KMS-11 (cell line): ENCODE measurements around the gene METTL23.
"Not testable (repeated sequence)": the region's sequence is repeated elsewhere in the genome, so short reads cannot be mapped to it uniquely, and the experiment has no call there.

Source experiments
- H2AFZ ChIP-seq: fragments of 200-600 bp; sonication (generic); 2 replicates; pipeline ENCODE4 v1.6.1; 2016; ENCODE audit warnings: antibody characterized with exemption, mixed run types, low read depth
- H3K27ac ChIP-seq: fragments of 200-600 bp; sonication (generic); 2 replicates; pipeline ENCODE4 v1.6.1; 2016; ENCODE audit warnings: mild to moderate bottlenecking, mixed run types
- H3K27me3 ChIP-seq: fragments of 200-600 bp; sonication (generic); 2 replicates; pipeline ENCODE4 v1.6.1; 2017; ENCODE audit warnings: mild to moderate bottlenecking, low read depth, mixed run types, moderate library complexity; ENCODE audit not compliant: insufficient read depth
- H3K36me3 ChIP-seq: fragments of 200-600 bp; sonication (generic); 2 replicates; pipeline ENCODE4 v1.6.1; 2017; ENCODE audit warnings: mild to moderate bottlenecking, mixed run types; ENCODE audit not compliant: insufficient read depth
- H3K4me1 ChIP-seq: fragments of 200-600 bp; sonication (generic); 2 replicates; pipeline ENCODE4 v1.6.1; 2016; ENCODE audit warnings: mild to moderate bottlenecking, low read depth, mixed run types; ENCODE audit not compliant: poor library complexity, severe bottlenecking
- H3K4me2 ChIP-seq: fragments of 200-600 bp; sonication (generic); 2 replicates; pipeline ENCODE4 v1.7.0; 2016; ENCODE audit warnings: mild to moderate bottlenecking, mixed run types
- H3K4me3 ChIP-seq: fragments of 200-600 bp; sonication (generic); IDR thresholded peaks from 2 replicates; pipeline ENCODE4 v1.6.1; 2017; ENCODE audit warnings: low read depth, low read length, mixed read lengths; ENCODE audit not compliant: insufficient read depth
- H3K79me2 ChIP-seq: fragments of 200-600 bp; sonication (generic); 2 replicates; pipeline ENCODE4 v1.6.1; 2016; ENCODE audit warnings: low read depth, mixed run types; ENCODE audit not compliant: insufficient read depth
- H3K9ac ChIP-seq: fragments of 200-600 bp; sonication (generic); 2 replicates; pipeline ENCODE4 v1.6.1; 2016; ENCODE audit warnings: mild to moderate bottlenecking, mixed run types
- H4K20me1 ChIP-seq: fragments of 200-600 bp; sonication (generic); 2 replicates; pipeline ENCODE4 v1.6.1; 2016; ENCODE audit warnings: mild to moderate bottlenecking, mixed run types; ENCODE audit not compliant: insufficient read depth
- TF ChIP-seq, protein P1 (sequence below): fragments of 200-600 bp; sonication (generic); conservative IDR thresholded peaks from 2 replicates; pipeline ENCODE4 v1.6.1; 2017; ENCODE audit warnings: low read depth, mild to moderate bottlenecking, antibody characterized with exemption, low read length, moderate library complexity, mixed read lengths

Gene METTL23

DNA sequence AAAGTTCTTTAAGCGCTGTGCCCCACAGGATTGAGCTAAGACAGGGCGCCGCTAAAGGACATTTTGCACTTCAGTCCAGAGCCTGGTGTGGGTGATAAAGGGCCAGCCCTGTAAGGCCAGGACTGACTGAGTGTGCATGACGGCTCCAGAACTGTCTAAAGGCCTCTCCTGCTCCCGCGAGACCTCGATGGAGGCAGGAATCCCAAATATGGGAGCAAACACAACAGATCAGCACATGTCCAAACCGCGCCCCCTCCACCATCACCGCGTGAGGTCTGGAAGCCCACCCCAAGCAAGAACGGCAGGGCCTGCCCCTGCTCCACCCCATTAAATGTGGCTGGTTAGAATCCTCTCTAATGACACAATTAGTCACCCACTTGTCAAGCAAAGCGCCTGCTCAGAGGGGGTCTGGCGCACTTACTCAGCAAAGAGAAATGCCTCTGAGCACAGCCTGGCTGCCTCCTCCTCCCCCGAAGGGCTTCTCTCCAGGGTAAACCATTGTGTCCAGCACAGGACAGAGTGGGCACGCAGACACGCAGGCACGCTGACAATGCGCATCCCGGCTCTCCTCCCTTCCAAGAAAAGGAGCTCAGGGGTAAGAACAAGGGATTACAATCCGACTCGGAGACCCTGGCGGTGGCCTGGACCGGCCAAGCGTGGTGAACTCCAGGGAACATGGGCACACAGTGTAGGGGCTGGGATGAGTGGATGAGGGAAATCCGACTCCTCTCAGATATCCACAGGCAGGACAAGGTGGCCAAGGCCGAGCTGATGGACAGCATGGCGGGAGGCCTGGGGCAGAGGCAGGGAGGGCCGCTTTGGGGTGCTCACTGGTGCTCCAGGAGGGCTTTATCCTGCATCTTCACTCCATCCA is 17.3 kb upstream of the METTL23 start:
- TF ChIP-seq, protein P1, sequence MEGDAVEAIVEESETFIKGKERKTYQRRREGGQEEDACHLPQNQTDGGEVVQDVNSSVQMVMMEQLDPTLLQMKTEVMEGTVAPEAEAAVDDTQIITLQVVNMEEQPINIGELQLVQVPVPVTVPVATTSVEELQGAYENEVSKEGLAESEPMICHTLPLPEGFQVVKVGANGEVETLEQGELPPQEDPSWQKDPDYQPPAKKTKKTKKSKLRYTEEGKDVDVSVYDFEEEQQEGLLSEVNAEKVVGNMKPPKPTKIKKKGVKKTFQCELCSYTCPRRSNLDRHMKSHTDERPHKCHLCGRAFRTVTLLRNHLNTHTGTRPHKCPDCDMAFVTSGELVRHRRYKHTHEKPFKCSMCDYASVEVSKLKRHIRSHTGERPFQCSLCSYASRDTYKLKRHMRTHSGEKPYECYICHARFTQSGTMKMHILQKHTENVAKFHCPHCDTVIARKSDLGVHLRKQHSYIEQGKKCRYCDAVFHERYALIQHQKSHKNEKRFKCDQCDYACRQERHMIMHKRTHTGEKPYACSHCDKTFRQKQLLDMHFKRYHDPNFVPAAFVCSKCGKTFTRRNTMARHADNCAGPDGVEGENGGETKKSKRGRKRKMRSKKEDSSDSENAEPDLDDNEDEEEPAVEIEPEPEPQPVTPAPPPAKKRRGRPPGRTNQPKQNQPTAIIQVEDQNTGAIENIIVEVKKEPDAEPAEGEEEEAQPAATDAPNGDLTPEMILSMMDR, result no peak
- Histone ChIP-seq H3K4me1 (peaks cover 3% of the 10 kb centered on the region), H3K4me3 (no peak overlapping the region), H3K27me3 (peaks cover 4% of the 10 kb centered on the region; the same call in 1 of the 2 replicates), H2AFZ (no peak overlapping the region), H3K27ac (no peak overlapping the region), H3K36me3 (no peaks in the 10 kb centered on the region), H3K79me2 (no peaks in the 10 kb centered on the region), H3K4me2 (no peak overlapping the region), H4K20me1 (no peaks in the 10 kb centered on the region), H3K9ac (no peak overlapping the region)

DNA sequence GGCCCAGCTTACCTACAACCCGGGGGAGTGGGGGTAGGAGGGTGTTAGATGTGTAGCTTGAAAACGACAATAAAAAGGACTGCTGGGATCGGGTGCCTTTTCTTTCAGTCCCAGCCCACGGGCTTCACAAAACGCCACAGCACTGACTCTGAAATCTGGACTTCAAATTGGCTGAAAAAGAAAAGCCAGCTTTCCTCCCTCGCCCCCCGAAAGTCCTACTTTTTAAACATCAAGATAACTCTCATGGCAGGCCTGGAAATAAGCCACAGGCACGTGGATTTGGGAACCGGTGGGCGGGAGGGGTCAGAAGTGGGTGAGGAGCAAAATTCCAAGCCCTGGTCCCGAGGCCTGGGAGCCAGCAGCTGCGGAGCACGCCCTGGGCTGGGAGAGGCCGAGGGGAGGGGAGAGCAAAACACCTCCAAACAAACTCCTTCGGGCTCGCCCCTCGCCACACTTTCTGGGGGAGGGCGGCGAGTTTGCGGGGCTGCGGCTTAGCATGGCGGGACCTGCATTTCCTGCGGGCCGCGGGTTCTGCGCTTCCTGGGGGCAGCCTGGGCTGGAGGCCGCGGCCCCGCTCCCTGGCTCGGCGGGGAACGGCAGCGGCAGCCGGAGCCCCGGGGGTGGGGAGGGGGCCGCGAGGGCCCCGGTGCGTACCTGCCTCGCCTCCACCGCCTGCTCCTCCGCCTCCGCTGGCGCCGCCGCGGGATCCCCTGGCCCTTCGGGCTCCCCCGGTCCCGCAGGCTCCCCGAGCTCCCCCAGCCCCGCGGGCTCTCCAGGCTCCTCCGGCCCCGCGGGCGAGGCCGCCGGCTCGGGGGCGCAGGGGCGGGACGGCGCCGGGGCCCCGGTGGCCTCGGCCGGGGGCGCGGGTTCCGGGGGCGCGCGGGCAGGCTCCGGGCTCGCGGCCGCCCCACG is 16.4 kb upstream of the METTL23 start:
- H3K4me2 ChIP-seq, result not testable (repeated sequence)

DNA sequence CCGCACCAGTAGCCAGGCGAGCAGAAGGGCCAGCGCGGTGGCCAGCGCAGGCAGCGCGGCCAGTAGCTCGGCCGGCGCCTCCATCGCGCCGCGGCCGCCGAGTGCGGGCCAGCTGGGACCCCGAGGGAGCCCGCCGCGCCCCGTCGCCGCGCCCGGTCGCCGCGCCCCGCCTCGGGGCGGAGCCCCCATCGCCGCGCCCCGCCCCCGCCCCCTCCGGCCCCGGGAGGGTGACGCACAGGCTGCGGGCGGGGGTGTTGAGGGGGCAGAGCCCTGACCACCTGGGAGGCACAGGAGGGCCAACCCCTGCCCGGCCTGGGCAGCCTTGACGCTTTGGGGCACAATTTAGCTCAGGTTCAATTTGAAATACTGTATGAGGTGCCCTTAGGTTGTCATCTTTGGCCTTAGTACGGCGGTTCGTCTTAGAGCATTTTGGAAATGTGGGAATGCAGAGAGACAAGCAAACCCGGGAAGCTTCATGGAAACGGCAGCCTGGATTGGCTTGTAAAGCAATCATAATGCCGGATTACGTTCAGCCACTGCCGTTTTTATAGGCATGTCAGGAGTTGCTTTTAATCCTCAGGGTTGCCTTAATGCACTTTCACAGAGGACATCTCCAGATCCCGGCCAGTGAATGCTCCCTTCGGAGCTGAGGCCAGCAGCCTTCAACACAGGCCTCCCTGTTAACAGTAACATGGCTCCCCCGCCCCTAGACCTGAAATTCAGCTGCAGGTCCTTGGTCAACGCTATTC is 15.6 kb upstream of the METTL23 start, which contains the start of gene MXRA7:
Gene MXRA7, minus strand, starts transcription at position 103 of the 749 bp plus-strand sequence. Its CDS starts 19 bp downstream, at position 84.
- Histone ChIP-seq H2AFZ (no peak within 1 kb of the TSS), H3K4me1 (peaks cover 20% of the 10 kb centered on the region), H3K4me3 (no peak within 1 kb of the TSS), H3K27ac (no peak within 1 kb of the TSS), H3K9ac (no peak within 1 kb of the TSS), H3K36me3 (no peaks in the 10 kb centered on the region), H3K27me3 (peaks cover 4% of the 10 kb centered on the region; the same call in 1 of the 2 replicates), H3K4me2 (no peak within 1 kb of the TSS), H4K20me1 (no peaks in the 10 kb centered on the region), H3K79me2 (no peaks in the 10 kb centered on the region)
- TF ChIP-seq, protein P1, result no peak

More for the DNA sequence above, 16.4 kb upstream of the METTL23 start:
- not testable (repeated sequence) for H3K79me2 ChIP-seq, H2AFZ ChIP-seq, H3K36me3 ChIP-seq, H3K27me3 ChIP-seq, H4K20me1 ChIP-seq, H3K9ac ChIP-seq, H3K27ac ChIP-seq, H3K4me3 ChIP-seq
- H3K4me1 ChIP-seq, result peaks cover 12% of the 10 kb centered on the region

DNA sequence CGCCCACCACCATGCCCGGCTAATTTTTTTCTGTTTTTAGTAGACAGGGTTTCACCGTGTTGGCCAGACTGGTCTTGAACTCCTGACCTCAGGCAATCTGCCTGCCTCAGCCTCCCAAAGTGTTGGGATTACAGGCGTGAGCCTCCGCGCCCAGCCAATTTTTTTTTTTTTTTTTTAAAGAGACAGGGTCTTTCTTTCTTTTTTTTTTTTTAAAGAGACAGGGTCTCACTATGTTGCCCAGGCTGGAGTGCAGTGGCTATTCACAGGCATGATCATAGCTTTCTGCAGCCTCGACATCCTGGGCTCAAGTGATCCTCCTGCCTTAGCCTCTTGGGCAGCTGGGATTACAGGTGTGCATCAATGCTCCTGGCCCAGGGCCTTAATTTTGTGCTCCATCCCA is 14.3 kb upstream of the METTL23 start:
- not testable (repeated sequence) for H3K4me3 ChIP-seq, H3K4me2 ChIP-seq, H3K79me2 ChIP-seq, H4K20me1 ChIP-seq, H3K9ac ChIP-seq, H3K36me3 ChIP-seq, H3K27ac ChIP-seq, H2AFZ ChIP-seq, H3K27me3 ChIP-seq
- peaks cover 32% of the 10 kb centered on the region for H3K4me1 ChIP-seq

DNA sequence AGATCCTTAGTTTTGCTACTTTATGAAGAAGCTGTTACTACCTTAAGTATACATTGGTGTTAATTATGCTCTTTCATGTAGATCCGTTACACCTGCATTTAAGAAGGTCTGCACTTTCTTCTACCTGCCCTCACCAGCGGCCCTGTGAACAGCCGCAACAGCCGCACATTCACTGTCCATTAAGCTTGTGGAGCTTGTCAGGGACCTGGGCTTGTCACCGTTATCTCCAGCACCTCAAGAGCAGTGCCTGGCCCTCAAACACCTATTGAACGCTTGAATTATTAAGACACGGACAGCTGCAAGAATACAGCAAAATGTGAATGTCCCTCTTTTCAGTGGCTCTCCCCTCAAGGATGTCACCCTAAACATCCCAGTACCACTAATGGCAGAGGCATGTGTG is 12.9 kb upstream of the METTL23 start:
- Histone ChIP-seq H3K4me2 (no peak overlapping the region), H3K27me3 (peaks cover 4% of the 10 kb centered on the region; the same call in 1 of the 2 replicates), H3K79me2 (no peaks in the 10 kb centered on the region), H3K4me3 (no peak overlapping the region), H4K20me1 (no peaks in the 10 kb centered on the region), H2AFZ (no peak overlapping the region), H3K4me1 (peaks cover 46% of the 10 kb centered on the region), H3K9ac (no peak overlapping the region), H3K27ac (no peak overlapping the region), H3K36me3 (peaks cover 3% of the 10 kb centered on the region; the same call in 1 of the 2 replicates)
- TF ChIP-seq, protein P1, result no peak
